Measurements from ENCODE around the gene CFD. TPM values are rescaled to one million over a fixed set of nuclear protein-coding genes. Genes with fewer than 3 reads are reported as not detected.

The CFD gene
- total and polyA plus RNA-seq, 8 donors = 2.5 to 48.8 (median 15.0) TPM

DNA sequence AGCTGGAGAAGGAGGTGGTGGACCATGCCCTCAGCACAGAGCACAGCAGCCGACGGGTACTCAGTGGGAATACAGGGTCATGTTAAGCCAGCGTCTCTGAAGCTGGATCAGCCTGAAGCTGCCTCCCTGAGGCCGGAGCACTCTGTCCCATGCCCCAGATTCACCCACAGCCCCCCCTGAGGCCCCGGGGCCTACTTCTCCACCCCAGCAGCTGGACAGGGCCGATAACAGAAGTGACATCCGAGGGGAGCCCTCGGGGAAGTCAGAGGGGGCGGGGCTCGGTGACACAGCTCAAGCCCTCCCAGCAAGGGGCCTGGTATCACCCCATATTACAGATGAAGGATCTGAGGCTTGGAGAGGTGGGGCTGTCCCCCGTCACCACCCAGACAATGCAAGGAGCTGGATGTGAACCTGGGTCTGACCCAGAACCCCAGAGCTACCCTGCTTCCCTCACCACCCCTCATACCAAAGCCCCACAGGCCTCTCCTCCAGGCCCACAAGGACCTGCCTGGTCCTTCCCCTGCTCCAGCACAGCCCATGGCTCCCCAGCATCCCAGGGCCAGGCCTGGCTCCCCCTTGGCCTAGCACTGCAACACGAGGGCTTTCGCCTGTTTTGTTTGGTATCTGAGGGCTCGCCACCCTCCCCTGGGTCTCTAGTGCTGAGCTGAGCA lies 47.9 kb downstream of the CFD start:
- no peaks in the 10 kb centered on the region for H3K27me3 ChIP-seq
- intact Hi-C loops (cut with DNase I) = loop anchor here in 1 of 3 donors (5.0 kb wide), 1 partner anchor 40 kb away; no protein-coding TSS in a partner anchor
- peak overlapping the region in 1 of 4 donors; percentile 12 for H3K27ac ChIP-seq
- TF ChIP-seq, protein P1, sequence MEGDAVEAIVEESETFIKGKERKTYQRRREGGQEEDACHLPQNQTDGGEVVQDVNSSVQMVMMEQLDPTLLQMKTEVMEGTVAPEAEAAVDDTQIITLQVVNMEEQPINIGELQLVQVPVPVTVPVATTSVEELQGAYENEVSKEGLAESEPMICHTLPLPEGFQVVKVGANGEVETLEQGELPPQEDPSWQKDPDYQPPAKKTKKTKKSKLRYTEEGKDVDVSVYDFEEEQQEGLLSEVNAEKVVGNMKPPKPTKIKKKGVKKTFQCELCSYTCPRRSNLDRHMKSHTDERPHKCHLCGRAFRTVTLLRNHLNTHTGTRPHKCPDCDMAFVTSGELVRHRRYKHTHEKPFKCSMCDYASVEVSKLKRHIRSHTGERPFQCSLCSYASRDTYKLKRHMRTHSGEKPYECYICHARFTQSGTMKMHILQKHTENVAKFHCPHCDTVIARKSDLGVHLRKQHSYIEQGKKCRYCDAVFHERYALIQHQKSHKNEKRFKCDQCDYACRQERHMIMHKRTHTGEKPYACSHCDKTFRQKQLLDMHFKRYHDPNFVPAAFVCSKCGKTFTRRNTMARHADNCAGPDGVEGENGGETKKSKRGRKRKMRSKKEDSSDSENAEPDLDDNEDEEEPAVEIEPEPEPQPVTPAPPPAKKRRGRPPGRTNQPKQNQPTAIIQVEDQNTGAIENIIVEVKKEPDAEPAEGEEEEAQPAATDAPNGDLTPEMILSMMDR (IDR thresholded peaks at IDR 0.05) = no peak
- FAIRE-seq = no peak
- H3K36me3 ChIP-seq = no peaks in the 10 kb centered on the region
- peaks cover 0 to 17% (median 0%) of the 10 kb centered on the region in 3 donors for H3K4me1 ChIP-seq
- no peaks in the 10 kb centered on the region for H3K9me3 ChIP-seq
- no peak overlapping the region for H3K4me3 ChIP-seq
- whole genome bisulfite sequencing, 2 donors = 85 to 89% methylated on average over 14 of the region's 14 CpGs
- no peak for DNase-seq
- no peak for ATAC-seq

GRCh38 chr19:911197-912033 lies 52.0 kb downstream of the CFD start:
- Histone ChIP-seq H3K9me3 (no peaks in the 10 kb centered on the region), H3K4me3 (no peak overlapping the region), H3K36me3 (no peaks in the 10 kb centered on the region), H3K4me1 (peaks cover 0 to 17% (median 3%) of the 10 kb centered on the region in 3 donors), H3K27ac (no peak overlapping the region), H3K27me3 (no peaks in the 10 kb centered on the region)
- no peak for ATAC-seq
- FAIRE-seq = no peak
- TF ChIP-seq, protein P1 (IDR thresholded peaks at IDR 0.05) = no peak
- intact Hi-C loops (cut with DNase I) = loop anchor here in 1 of 3 donors (5.0 kb wide), 1 partner anchor 139 kb away; no protein-coding TSS in a partner anchor
- 86 to 89% methylated on average over 45 to 54 of the region's 54 CpGs for WGBS, 2 donors
- peak in 2 of 6 donors; percentile 53 to 82 for DNase-seq

DNA sequence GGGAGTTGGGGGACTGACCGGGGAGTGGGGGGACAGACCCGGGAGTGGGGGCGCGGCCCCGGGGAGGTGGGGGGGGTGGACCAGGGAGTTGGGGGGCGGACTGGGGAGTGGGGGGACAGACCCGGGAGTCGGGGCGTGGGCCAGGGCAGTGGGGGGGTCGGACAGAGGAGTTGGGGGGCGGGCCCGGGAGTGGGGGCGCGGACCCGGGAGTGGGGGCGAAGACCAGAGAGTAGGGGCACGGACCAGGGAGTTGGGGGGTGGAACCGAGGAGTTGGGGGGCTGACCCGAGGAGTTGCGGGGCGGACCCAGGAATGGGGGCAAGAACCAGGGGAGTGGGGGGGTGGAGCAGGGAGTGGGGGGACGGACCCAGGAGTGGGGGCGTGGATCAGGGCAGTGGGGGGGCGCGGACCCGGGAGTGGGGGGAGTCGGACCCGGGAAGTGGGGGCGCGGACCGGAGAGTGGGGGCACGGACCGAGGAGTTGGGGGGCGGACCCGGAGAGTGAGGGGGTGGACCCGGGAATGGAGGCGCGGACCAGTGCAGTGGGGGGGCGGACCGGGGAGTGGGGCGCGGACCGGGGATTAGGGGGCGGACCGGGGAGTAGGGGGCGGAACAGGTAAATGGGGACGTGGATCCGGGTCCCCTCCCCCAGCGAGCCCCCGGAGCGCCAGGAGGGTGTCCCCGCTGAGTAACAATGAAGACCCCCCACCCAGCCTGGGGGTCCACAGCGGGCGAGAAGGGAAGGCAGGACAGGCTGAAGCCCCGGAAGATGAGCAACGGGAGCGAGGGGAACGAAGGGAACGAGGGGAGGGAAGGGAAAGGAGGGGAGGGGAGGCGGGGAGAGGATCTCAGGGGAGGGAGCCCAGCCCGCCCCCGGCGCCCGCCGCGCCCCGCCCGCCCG lies 53.0 kb downstream of the CFD start:
- intact Hi-C loops (cut with DNase I) = loop anchor here in 1 of 3 donors (5.0 kb wide), 1 partner anchor 140 kb away; no protein-coding TSS in a partner anchor
- Histone ChIP-seq H3K4me1 (peaks cover 7 to 24% (median 10%) of the 10 kb centered on the region in 3 donors), H3K9me3 (no peaks in the 10 kb centered on the region), H3K36me3 (no peaks in the 10 kb centered on the region), H3K27me3 (no peaks in the 10 kb centered on the region), H3K27ac (peak overlapping the region; percentile 35 to 92 (median 58)), H3K4me3 (peak overlapping the region; percentile 31 to 71 (median 66))
- ATAC-seq (no peak), FAIRE-seq (no peak), DNase-seq (peak in 2 of 6 donors; percentile 61 to 78)
- 8 to 9% methylated on average over 24 to 69 of the region's 69 CpGs for WGBS, 2 donors
- TF ChIP-seq, protein P1 (IDR thresholded peaks at IDR 0.05) = no peak

Small RNA genes within 50 kb of the gene (microRNA-seq; reads per million reads assigned to microRNA genes)
- 0.39 to 1.8 reads per million in 2 donors for gene MIR3187

Other genes starting within 250 kb of the CFD start
- gene POLRMT, start 226.1 kb upstream of the CFD start, total RNA-seq = 10 to 100 TPM; 19.3 to 34.7 (median 24.7) TPM
- gene POLRMT, start 226.1 kb upstream of the CFD start, polyA plus RNA-seq = 100 to 1,000 TPM in 1 of 2 donors, 10 to 100 TPM in 1; 95.3 to 101 TPM
- under 1 TPM in 4 of 6 donors, not detected in 2; 0.12 to 0.25 (median 0.23) TPM for gene FGF22, start 219.8 kb upstream of the CFD start, total RNA-seq
- gene FGF22, start 219.8 kb upstream of the CFD start, polyA plus RNA-seq = under 1 TPM; 0.45 to 0.53 TPM
- gene RNF126, start 196.4 kb upstream of the CFD start, total RNA-seq = 10 to 100 TPM; 11.9 to 21.5 (median 16.5) TPM
- gene RNF126, start 196.4 kb upstream of the CFD start, polyA plus RNA-seq = 10 to 100 TPM; 31.7 to 33.7 TPM
- 100 to 1,000 TPM in 1 of 6 donors, 10 to 100 TPM in 3, 1 to 10 TPM in 2; 6.6 to 148 (median 18.4) TPM for gene FSTL3, start 183.3 kb upstream of the CFD start, total RNA-seq
- gene FSTL3, start 183.3 kb upstream of the CFD start, polyA plus RNA-seq = 100 to 1,000 TPM in 1 of 2 donors, 10 to 100 TPM in 1; 24.1 to 119 TPM
- not detected for gene PRSS57, start 164.2 kb upstream of the CFD start, total RNA-seq
- not detected for gene PRSS57, start 164.2 kb upstream of the CFD start, polyA plus RNA-seq
- 10 to 100 TPM in 1 of 6 donors, 1 to 10 TPM in 5; 3.5 to 12.6 (median 5.1) TPM for gene PALM, start 150.7 kb upstream of the CFD start, total RNA-seq
- 10 to 100 TPM in 1 of 2 donors, 1 to 10 TPM in 1; 9.2 to 10.1 TPM for gene PALM, start 150.7 kb upstream of the CFD start, polyA plus RNA-seq
- 1 to 10 TPM in 5 of 6 donors, under 1 TPM in 1; 0.63 to 2.6 (median 1.3) TPM for gene MISP, start 108.6 kb upstream of the CFD start, total RNA-seq
- 1 to 10 TPM; 1.3 to 7.5 TPM for gene MISP, start 108.6 kb upstream of the CFD start, polyA plus RNA-seq
- 100 to 1,000 TPM in 5 of 6 donors, 10 to 100 TPM in 1; 83.3 to 160 (median 130) TPM for gene PTBP1, start 62.2 kb upstream of the CFD start, total RNA-seq
- gene PTBP1, start 62.2 kb upstream of the CFD start, polyA plus RNA-seq = 100 to 1,000 TPM in 1 of 2 donors, 10 to 100 TPM in 1; 90.7 to 104 TPM
- gene PLPPR3, start 37.7 kb upstream of the CFD start, total RNA-seq = under 1 TPM in 1 of 6 donors, not detected in 5; 0.38 TPM
- gene PLPPR3, start 37.7 kb upstream of the CFD start, polyA plus RNA-seq = under 1 TPM in 1 of 2 donors, not detected in 1; 0.05 TPM
- not detected for gene AZU1, start 31.8 kb upstream of the CFD start, total RNA-seq
- under 1 TPM in 1 of 2 donors, not detected in 1; 0.35 TPM for gene AZU1, start 31.8 kb upstream of the CFD start, polyA plus RNA-seq
- gene PRTN3, start 18.7 kb upstream of the CFD start, total RNA-seq = under 1 TPM in 1 of 6 donors, not detected in 5; 0.24 TPM
- gene PRTN3, start 18.7 kb upstream of the CFD start, polyA plus RNA-seq = under 1 TPM in 1 of 2 donors, not detected in 1; 0.14 TPM
- under 1 TPM in 2 of 6 donors, not detected in 4; 0.16 to 0.35 TPM for gene ELANE, start 7.4 kb upstream of the CFD start, total RNA-seq
- gene ELANE, start 7.4 kb upstream of the CFD start, polyA plus RNA-seq = under 1 TPM; 0.19 to 0.57 TPM
- 10 to 100 TPM; 23.0 to 46.5 (median 33.5) TPM for gene MED16, start 33.5 kb downstream of the CFD start, total RNA-seq
- gene MED16, start 33.5 kb downstream of the CFD start, polyA plus RNA-seq = 100 to 1,000 TPM; 139 to 147 TPM
- gene RNU6-9, start 33.8 kb downstream of the CFD start, total RNA-seq = not detected
- not detected for gene RNU6-9, start 33.8 kb downstream of the CFD start, polyA plus RNA-seq
- 10 to 100 TPM; 21.6 to 36.7 (median 29.2) TPM for gene R3HDM4, start 53.6 kb downstream of the CFD start, total RNA-seq
- 10 to 100 TPM; 56.0 to 57.2 TPM for gene R3HDM4, start 53.6 kb downstream of the CFD start, polyA plus RNA-seq
- gene KISS1R, start 57.7 kb downstream of the CFD start, total RNA-seq = 1 to 10 TPM in 1 of 6 donors, under 1 TPM in 4, not detected in 1; 0.16 to 1.0 (median 0.25) TPM
- gene KISS1R, start 57.7 kb downstream of the CFD start, polyA plus RNA-seq = under 1 TPM in 1 of 2 donors, not detected in 1; 0.80 TPM
- 1 to 10 TPM; 6.5 to 8.5 (median 7.3) TPM for gene ARID3A, start 66.4 kb downstream of the CFD start, total RNA-seq
- 1 to 10 TPM; 4.6 to 5.2 TPM for gene ARID3A, start 66.4 kb downstream of the CFD start, polyA plus RNA-seq
- gene WDR18, start 124.7 kb downstream of the CFD start, total RNA-seq = 10 to 100 TPM; 12.3 to 26.2 (median 19.0) TPM
- 10 to 100 TPM; 75.1 to 84.8 TPM for gene WDR18, start 124.7 kb downstream of the CFD start, polyA plus RNA-seq
- not detected for gene GRIN3B, start 140.8 kb downstream of the CFD start, total RNA-seq
- gene GRIN3B, start 140.8 kb downstream of the CFD start, polyA plus RNA-seq = under 1 TPM; 0.08 to 0.09 TPM
- gene TMEM259, start 161.5 kb downstream of the CFD start, total RNA-seq = 10 to 100 TPM; 65.9 to 99.1 (median 83.7) TPM
- gene TMEM259, start 161.5 kb downstream of the CFD start, polyA plus RNA-seq = 100 to 1,000 TPM; 385 to 448 TPM
- not detected for gene RNU6-2, start 161.9 kb downstream of the CFD start, total RNA-seq
- gene RNU6-2, start 161.9 kb downstream of the CFD start, polyA plus RNA-seq = not detected
- gene CNN2, start 166.9 kb downstream of the CFD start, total RNA-seq = 10 to 100 TPM; 46.4 to 73.8 (median 56.2) TPM
- gene CNN2, start 166.9 kb downstream of the CFD start, polyA plus RNA-seq = 10 to 100 TPM; 20.4 to 40.9 TPM
- gene ABCA7, start 180.4 kb downstream of the CFD start, total RNA-seq = 10 to 100 TPM in 4 of 6 donors, 1 to 10 TPM in 2; 6.9 to 27.0 (median 16.0) TPM
- 100 to 1,000 TPM in 1 of 2 donors, 10 to 100 TPM in 1; 60.9 to 131 TPM for gene ABCA7, start 180.4 kb downstream of the CFD start, polyA plus RNA-seq
- gene ARHGAP45, start 207.5 kb downstream of the CFD start, total RNA-seq = 10 to 100 TPM in 3 of 6 donors, 1 to 10 TPM in 3; 5.1 to 15.8 (median 8.4) TPM
- 10 to 100 TPM; 11.6 to 21.6 TPM for gene ARHGAP45, start 207.5 kb downstream of the CFD start, polyA plus RNA-seq
- gene POLR2E, start 235.7 kb downstream of the CFD start, total RNA-seq = 10 to 100 TPM; 40.0 to 66.5 (median 58.6) TPM
- 10 to 100 TPM; 62.5 to 69.4 TPM for gene POLR2E, start 235.7 kb downstream of the CFD start, polyA plus RNA-seq
- gene GPX4, start 244.3 kb downstream of the CFD start, total RNA-seq = 100 to 1,000 TPM in 1 of 6 donors, 10 to 100 TPM in 5; 48.8 to 112 (median 63.8) TPM
- gene GPX4, start 244.3 kb downstream of the CFD start, polyA plus RNA-seq = 100 to 1,000 TPM; 255 to 290 TPM

All from pancreas (tissue), 10 donors.